Body of pancreas (tissue), 4 donors: ENCODE data around the gene DOCK2.

Experiments used
- POLR2A ChIP-seq, 3 donors: fragments of 450-650 bp; IDR thresholded peaks; one replicate each; pipeline ENCODE4 v1.6.1; 2016; ENCODE audit warnings: antibody characterized with exemption in 3 of 3, mild to moderate bottlenecking in 2 of 3
- TF ChIP-seq, protein P1 (sequence below), 7 experiments: fragments of 450-650 bp in 4 of 7; fragments of 200-600 bp in 3 of 7; sonication (generic) in 3 of 7; IDR thresholded peaks; one replicate each; pipeline ENCODE4 v1.5.1; 2016 to 2019; ENCODE audit warnings: antibody characterized with exemption in 7 of 7

DNA sequence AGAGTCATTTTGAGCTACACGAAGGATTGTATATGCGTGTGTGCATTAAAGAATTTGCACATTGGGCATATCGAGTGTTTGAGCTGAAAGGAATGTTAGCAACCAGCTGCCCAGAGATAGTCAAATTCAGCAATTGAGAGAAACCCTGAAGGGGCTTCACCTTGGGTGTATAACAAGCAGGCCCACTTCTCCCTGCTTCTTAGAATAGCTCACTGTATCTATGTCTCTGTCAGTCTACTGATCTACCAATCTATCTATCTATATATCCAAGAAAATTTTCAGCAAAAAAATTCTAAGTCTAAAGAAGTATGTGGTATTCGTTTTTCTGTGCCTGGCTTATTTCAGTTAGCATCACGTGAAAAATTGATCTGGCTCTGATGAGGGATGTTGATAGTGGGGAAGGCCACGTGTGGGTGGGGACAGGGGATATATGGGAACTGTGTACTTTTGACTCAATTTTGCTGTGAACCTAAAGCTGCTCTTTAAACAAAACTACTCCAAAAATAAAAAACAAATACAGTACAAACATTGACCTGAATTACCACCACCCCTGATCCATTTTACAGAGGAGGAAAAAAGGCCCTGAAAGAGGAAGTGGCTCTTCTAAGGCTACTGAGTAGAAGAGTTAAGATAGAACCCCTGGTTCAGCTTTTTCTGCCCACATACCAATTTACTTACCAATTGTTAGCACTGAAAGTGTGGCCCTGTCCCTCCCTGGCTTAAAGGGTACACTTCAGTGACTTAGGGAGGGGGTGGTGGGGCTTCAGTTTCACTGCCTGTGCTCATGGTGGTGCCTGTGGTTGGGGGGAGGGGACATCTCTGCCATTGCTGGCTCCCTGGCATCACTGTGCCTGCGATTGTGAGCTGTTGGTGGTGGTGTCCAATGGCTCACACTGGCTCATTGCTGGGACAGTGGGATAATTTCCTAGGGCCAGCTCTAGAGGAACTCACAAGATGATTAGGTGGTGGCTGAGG, 141.8 kb downstream of the DOCK2 start:
- TF ChIP-seq, protein P1, sequence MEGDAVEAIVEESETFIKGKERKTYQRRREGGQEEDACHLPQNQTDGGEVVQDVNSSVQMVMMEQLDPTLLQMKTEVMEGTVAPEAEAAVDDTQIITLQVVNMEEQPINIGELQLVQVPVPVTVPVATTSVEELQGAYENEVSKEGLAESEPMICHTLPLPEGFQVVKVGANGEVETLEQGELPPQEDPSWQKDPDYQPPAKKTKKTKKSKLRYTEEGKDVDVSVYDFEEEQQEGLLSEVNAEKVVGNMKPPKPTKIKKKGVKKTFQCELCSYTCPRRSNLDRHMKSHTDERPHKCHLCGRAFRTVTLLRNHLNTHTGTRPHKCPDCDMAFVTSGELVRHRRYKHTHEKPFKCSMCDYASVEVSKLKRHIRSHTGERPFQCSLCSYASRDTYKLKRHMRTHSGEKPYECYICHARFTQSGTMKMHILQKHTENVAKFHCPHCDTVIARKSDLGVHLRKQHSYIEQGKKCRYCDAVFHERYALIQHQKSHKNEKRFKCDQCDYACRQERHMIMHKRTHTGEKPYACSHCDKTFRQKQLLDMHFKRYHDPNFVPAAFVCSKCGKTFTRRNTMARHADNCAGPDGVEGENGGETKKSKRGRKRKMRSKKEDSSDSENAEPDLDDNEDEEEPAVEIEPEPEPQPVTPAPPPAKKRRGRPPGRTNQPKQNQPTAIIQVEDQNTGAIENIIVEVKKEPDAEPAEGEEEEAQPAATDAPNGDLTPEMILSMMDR (IDR thresholded peaks at IDR 0.05), result no peak
- TF ChIP-seq POLR2A (IDR thresholded peaks at IDR 0.05), result no peak
